HG03064 (cell line): ENCODE results near the gene SRGAP1.

Experiments
- ATAC-seq: cut with Tn5 transposase; IDR thresholded peaks from one replicate; pipeline ENCODE4 v1.9.1; 2021; ENCODE audit warnings: low read depth; ENCODE audit not compliant: unreplicated experiment

The SRGAP1 gene

GRCh38 chr12:63844391-63845341 lies at the start of gene SRGAP1:
Gene SRGAP1, plus strand, starts transcription at chr12:63844700. Its CDS starts 117 bp downstream, at chr12:63844817.
- peak; percentile 31 for ATAC-seq

DNA sequence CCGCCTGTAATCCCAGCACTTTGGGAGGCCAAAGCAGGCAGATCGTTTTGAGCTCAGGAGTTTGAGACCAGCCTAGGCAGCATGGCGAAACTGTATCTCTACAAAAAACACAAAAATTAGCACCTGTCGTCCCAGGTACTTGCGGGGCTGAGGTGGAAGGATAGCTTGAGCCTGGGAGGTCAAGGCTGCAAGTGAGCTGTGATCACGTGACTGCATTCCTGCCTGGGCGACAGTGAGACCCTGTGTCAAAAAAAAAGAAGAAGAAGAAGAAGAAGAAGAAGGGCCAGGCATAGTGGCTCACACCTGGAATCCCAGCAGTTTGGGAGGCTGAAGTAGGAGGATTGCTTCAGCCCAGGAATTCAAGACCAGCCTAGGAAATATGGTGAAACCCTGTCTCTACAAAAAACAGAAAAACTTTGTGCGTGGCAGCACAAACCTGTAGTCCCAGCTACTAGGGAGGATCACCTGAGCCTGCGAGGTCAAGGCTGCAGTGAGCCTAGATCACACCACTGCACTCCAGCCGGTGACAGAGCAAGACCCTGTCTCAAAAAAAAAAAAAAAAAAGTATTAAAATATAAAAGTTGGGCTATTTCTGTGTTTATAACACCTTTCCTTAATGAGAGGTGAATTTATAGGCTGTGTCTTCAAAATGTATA lies 49.3 kb upstream of the SRGAP1 start:
- ATAC-seq, result no peak

- ATAC-seq, result no peak
Observed at GRCh38 chr12:63795944-63796343, 48.6 kb upstream of the SRGAP1 start.

- no peak for ATAC-seq
Observed at GRCh38 chr12:63802012-63802608, 42.4 kb upstream of the SRGAP1 start.

- ATAC-seq, result no peak
Observed at GRCh38 chr12:63804746-63805145, 39.8 kb upstream of the SRGAP1 start.

DNA sequence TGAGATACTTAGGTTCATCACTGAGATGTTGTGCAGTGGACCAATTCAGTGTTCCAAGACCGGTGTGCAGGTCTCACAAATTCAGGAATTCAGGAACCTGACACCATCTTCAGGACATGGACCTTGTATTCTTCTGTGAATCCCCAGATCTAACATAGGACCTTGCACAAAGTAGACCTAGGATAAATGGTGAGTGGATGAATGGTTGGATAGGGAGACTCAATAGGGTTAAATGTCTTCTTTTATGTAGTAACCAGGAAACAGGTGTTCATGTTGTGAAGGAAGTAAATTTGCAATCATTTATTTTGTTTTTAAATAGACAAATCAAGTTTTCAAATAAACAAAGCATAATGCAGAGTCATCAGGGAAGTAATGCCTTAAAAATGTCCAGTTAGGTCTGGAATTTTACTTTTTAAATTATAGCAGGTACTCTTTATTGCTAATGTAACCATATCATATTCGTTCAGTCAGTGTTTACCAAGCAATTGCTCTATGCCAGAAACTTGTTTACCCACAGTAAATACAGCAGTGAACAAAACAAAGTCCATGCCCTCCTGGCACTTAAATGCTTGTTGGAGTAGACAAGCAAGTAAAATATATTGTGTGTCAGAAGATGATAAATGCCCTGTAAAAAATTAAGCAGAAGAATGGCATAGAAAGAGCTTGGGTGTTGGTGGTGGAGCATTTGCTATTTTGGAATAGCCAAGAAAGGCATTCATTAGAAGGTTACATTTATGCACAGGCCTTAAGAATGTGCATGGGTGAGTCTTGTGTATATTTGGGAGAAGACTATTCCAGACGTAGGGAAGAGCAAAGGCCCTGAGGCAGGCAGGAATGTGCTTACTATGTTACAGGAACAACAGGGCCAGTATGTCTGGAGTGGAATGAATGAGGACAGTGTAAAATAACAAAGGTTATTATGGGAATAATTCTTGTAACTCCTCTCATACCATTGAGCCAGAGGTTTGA lies 38.5 kb upstream of the SRGAP1 start:
- ATAC-seq, result no peak

- no peak for ATAC-seq
Observed at GRCh38 chr12:63808631-63809030, 35.9 kb upstream of the SRGAP1 start.

DNA sequence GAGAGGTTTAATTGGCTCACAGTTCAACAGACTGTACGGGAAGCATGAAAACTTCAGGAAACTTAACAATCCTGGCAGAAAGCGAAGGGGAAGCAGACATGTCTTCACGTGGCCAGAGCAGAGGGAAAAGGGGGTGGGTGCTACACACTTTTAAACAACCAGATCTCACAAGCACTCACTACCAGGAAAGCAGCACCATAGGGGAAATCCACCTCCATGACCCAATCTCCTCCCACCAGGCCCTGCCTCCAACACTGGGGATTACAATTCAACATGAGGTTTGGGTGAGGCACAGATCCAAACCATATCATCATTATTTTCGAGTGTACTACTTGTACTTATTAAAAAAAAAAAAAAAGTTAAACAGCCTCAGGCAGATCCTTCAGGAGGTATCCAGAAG lies 34.9 kb upstream of the SRGAP1 start:
- ATAC-seq, result no peak

- no peak for ATAC-seq
Observed at GRCh38 chr12:63811334-63811733, 33.2 kb upstream of the SRGAP1 start.

- ATAC-seq, result no peak
Observed at GRCh38 chr12:63811755-63812154, 32.7 kb upstream of the SRGAP1 start.

- peak; percentile 14 for ATAC-seq
Observed at GRCh38 chr12:63814146-63814772, 30.2 kb upstream of the SRGAP1 start.

DNA sequence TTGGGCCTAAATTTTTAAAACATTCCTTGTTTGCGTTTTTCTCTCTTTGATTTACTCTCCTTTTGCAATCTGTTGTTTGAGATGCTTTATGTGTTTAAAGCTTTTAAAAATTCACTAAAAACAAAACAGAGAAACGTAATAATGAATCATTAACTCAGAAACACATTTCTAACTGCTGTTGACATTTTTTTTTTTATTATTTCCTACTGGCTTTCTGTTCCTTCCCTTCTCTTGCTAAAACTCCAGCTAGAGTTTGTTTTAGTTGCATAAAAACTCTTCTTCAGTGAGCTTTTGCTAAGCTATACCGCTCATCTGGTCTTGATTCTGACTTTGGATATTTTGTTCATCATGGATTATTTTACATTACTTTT lies 29.0 kb upstream of the SRGAP1 start:
- no peak for ATAC-seq

GRCh38 chr12:63816031-63816430 lies 28.5 kb upstream of the SRGAP1 start:
- ATAC-seq, result no peak

DNA sequence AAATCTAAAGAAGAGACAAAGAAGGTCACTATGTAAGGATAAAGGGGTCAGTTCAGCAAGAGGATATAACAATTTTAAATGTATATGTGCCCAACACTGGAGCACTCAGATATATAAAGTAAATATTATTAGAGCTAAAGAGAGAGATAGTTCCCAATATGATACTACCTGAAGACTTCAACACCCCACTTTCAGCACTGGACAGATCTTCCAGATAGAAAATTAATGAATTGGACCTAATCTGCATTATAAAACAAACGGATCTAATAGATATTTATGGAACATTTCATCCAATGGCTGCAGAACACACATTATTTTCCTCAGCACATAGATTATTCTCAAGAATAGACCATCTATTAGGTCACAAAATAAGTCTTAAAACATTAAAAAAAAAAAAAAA lies 24.1 kb upstream of the SRGAP1 start:
- no peak for ATAC-seq

DNA sequence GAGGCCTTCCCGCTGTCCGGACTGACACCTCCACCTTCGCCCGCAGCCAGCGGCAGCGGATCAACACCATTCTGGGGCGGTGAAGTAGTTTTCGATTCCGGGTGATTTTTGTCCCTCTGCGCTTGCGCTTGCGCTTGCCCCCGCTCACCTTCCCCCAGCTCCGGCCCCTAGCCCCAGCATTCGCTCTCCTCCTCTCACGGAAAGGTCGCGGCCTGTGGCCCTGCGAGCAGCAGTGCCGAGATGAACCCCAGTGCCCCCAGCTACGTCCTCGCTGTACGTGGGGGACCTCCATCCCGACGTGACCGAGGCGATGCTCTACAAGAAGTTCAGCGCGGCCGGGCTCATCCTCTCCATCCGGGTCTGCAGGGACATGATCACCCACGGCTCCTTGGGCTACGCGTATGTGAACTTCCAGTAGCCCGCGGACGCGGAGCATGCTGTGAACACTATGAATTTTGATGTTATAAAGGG lies 22.7 kb upstream of the SRGAP1 start:
- ATAC-seq, result no peak

GRCh38 chr12:63822352-63822751 lies 22.1 kb upstream of the SRGAP1 start:
- ATAC-seq, result no peak

DNA sequence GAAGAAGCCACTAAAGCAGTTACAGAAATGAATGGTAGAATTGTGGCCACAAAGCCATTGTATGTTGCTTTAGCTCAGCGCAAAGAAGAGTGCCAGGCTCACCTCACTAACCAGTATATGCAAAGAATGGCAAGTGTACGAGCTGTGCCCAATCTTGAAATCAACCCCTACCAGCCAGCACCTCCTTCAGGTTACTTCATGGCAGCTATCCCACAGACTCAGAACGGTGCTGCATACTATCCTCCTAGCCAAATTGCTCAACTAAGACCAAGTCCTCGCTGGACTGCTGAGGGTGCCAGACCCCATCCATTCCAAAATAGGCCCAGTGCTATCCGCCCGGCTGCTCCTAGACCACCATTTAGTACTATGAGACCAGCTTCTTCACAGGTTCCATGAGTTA lies 21.5 kb upstream of the SRGAP1 start:
- no peak for ATAC-seq

- peak; percentile 57 for ATAC-seq
Observed at GRCh38 chr12:63826006-63826585, 18.4 kb upstream of the SRGAP1 start.

- ATAC-seq, result no peak
Observed at GRCh38 chr12:63828867-63829266, 15.6 kb upstream of the SRGAP1 start.
